HG03159 (cell line): ENCODE data around the gene WSB2.
A peak's percentile ranks its signal among the peaks of the same experiment; 100 is the strongest.
"Not testable (repeated sequence)": the region's sequence is repeated elsewhere in the genome, so short reads cannot be mapped to it uniquely, and the experiment has no call there.

ENCODE experiments used
- ATAC-seq: cut with Tn5 transposase; IDR thresholded peaks from one replicate; pipeline ENCODE4 v1.9.1; 2021; ENCODE audit warnings: mild to moderate bottlenecking, moderate library complexity; ENCODE audit not compliant: unreplicated experiment

Gene WSB2

GRCh38 chr12:118061011-118061872 is at the start of gene WSB2:
WSB2 (minus strand) TSS chr12:118061179; CDS start chr12:118061048, 131 bp downstream.
- peak; percentile 41 for ATAC-seq

GRCh38 chr12:118109088-118109487 is 48.1 kb upstream of the WSB2 start:
- ATAC-seq: no peak

DNA sequence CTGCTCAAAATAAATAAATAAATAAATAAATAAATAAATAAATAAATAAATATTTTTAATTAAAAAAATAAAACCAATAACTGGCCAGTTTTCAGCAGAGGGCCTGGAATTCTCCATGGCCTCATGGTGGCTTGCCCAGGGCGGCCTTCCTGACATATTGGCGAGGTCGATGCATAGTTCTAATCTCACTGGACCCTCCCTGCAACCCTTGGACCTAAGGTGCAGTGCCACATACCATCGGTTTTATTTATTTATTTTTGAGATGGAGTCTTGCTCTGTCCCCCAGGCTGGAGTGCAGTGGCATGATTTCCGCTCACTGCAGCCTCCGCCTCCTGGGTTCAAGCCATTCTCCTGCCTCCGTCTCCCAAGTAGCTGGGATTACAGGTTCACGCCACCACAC is 46.7 kb upstream of the WSB2 start:
- ATAC-seq: no peak

GRCh38 chr12:118107011-118107410 is 46.0 kb upstream of the WSB2 start:
- no peak for ATAC-seq

DNA sequence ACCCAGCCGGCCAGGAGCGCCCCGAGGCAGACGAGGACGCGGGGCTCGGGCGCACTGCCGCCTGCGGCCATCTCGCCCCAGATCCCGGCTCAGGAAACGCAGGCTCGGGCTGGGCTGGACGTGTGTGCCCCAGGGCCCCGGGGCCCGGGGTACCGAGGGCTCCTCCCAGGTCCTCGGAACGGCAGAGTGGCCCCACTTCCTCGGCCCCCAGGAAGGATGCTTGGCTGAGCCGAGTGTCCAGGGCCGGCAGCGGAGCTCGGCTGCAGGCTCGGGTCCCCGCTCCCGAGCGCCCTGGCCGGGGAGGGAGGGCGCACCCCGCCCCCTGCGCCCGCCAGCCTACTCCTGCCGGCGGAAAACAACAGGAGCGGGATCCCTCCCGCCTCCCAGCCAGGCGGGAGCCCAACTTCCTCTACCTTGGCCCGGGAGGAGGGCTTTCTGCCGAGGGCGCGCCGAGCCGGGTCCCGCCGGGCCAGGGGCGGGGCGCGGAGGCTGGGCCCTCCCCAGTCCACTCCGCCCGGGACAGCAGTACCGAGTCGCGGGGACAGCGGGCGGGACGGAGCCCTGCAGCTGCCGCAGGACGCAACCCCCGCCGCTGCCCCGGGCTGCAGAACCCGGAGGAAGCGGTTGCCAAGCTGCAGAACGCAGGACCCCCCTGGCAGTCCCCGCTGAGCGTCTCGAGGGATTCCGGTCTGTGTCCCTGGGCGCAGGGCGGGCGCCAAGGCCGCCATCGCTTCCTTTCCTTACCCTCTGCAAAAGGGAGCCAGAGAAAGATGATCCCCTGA is 42.8 kb upstream of the WSB2 start, which contains the start of gene VSIG10:
VSIG10 (minus strand) TSS at position 411 of the 782 bp plus-strand sequence; CDS start at position 71, 340 bp downstream.
- no peak for ATAC-seq

DNA sequence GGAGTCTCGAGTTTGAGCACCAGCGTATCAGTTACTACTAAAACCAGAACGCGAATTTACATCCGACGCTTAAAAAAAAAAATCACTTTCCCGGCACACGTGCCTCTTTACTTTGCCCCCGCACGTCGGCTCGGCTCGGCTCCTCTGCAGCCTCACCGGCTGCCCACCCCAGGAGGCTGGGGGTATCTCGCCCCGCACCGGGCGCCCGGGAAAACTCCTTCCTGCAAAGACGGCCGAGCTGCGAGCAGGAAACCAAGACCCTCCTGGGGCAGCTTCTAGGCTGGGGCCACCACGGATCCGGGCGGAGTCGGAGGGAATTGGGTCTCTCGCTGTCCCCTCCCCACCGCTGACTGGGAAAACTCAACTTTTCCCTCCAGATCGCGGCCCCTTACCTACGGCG is 42.2 kb upstream of the WSB2 start:
- ATAC-seq: no peak

DNA sequence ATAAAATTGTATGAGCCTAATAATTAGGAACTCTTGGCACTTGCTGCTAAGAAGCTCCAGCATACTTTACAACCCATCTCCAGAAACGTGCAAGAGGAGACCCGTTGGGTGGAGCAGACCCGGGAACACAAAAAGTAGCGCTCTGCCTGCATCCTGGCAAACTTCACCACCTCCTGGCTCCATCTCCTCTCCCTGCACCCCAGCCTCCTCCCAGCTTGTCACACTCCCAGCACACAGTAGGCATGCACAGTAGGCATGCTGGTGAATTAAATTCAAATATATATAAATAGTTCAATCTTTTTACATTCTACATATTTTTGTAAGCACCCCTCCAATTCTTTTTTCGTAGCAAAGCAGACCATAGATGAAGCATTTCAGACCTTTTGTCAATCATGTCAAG is 41.6 kb upstream of the WSB2 start:
- ATAC-seq: no peak

DNA sequence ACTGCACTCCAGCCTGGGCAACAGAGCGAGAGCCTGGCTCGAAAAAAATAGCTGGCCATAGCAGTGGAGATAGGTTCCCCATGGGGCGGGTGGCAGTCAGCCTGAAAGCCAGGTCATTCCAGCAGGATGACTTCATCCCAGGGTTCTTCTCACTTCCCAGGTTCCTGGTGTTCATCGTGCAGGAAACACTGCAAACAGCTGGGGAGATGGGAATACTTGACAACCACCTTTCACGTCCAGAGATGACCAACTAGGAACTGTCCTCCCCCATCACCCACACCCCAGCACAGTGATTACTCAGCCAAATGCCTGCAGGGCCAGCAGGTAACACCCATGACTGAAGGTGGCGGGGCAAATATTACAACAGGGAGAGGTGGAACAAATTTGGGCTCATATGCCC is 41.1 kb upstream of the WSB2 start:
- ATAC-seq: no peak

DNA sequence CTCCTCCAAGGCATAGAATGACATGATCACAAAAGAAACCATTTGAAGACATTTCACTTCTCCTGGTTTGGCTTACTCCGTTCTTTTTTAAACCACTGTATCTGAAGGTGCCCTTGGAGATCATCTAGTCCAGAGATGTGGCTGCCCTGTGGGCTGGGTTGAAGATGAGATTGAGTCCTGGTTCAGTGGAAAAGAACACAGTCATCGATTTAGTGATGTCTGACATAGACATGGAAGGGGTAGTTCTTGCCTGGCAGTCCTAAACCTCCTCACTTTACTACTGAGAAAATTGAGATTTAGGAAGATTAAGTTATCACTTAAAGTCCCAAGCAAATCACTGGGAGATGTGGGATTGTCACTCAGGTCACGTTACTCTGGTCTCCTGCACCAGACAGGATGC is 40.1 kb upstream of the WSB2 start:
- ATAC-seq: no peak

- no peak for ATAC-seq
These were observed 38.1 kb upstream of the WSB2 start for GRCh38 chr12:118098911-118099671.

- no peak for ATAC-seq
These were observed 37.4 kb upstream of the WSB2 start for GRCh38 chr12:118098401-118098800.

DNA sequence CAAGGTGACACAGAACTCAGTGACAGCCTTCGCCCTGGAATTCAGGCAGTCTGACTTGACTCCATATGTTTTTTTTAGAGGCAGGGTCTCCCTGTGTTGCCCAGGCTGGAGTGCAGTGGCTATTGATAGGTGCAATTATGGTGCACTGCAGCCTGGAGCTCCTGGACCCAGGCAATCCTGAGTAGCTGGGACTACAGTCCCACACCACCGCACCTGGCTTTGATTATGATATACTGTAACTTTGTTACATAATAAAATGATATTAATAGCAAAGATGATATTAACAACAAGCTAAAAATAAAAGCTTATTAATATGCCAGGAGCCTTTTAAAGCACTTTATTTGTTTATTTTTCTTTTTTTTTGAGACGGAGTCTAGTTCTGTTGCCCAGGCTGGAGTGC is 33.1 kb upstream of the WSB2 start:
- no peak for ATAC-seq

- no peak for ATAC-seq
These were observed 28.8 kb upstream of the WSB2 start for GRCh38 chr12:118089782-118090181.

GRCh38 chr12:118082161-118082560 is 21.2 kb upstream of the WSB2 start:
- ATAC-seq: no peak

GRCh38 chr12:118081521-118081920 is 20.5 kb upstream of the WSB2 start:
- not testable (repeated sequence) for ATAC-seq

GRCh38 chr12:118073768-118074167 is 12.8 kb upstream of the WSB2 start:
- ATAC-seq: no peak

DNA sequence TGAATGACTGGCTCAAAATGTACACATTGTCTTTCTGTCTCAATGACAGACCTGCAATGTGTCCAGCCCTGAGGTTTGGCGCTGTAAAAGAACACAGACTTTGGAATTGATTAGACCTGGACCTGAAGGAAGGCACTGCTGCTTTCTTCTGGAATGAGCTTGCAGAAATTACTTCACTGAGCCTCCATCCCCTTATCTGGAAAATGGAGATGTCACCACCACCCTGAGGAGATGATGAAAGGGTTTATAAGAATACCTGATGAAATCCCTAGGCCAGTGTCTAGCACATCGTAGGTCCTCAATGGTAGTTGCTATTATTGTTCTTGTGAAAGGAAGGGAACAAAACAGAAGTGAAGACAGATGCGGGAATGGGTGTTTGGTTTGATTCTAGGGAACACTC is 9.7 kb upstream of the WSB2 start:
- ATAC-seq: no peak

DNA sequence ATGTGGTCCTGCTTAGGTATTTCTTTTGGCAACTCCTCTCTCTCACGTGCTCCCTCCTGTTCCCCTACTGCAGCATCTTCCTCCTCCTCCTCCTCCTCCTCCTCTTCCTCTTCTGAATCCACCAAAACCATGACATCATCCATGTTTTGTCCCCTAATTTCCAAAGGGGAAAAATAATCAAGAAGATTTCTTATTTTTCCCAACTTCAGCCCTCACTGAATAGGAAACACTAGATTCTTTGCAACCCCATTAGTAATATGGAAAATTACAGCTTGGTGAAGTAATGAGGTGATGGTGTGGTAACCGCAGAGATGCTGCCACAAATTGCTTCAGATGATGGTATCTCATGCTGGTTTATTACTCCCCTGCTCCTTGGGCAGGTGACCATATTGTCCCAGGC is 7.5 kb upstream of the WSB2 start:
- ATAC-seq: no peak

DNA sequence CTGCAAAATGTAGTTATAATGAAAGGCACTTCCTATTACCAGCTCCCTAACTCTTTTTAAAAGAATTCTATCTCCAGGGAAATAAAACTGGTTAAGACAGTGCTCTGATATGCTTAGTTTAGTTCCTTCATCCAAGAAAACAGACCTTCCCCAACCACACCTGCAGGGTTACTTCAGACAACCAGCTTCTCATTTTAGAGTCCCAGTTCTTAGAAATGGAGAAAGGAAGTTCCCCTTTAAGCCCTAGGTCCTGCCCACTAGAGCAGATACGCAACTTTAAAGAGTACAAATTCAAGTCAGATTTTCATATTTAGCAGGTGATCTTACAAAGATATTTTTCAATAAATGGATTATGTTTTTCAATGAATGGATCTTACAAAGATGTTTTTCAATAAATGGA is 4.4 kb upstream of the WSB2 start:
- no peak for ATAC-seq

DNA sequence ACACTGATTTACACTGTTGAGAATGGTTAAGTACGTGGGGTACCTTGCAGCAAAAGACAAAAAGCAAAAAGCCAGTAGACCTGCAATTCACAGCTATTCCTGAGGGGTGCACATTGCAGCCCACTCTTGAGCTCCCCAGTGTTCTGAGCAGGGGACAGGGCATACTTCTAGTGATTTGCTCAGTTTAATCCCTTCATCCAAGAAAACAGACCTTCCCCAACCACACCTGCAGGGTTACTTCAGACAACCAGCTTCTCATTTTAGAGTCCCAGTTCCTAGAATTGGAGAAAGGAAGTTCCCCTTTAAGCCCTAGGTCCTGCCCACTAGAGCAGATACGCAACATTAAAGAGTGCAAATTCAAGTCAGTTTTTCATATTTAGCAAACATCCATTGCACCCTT is 3.6 kb upstream of the WSB2 start:
- no peak for ATAC-seq
